ENCODE data around the gene ATIC. TPM values are rescaled to one million over a fixed set of nuclear protein-coding genes. Genes with fewer than 3 reads are reported as not detected.

Gene ATIC
- total and polyA plus RNA-seq, 2 of the 8 experiments (the other 6 are each of a cell fraction or from before 2014, with no cell fraction given): 139 to 319 TPM

DNA sequence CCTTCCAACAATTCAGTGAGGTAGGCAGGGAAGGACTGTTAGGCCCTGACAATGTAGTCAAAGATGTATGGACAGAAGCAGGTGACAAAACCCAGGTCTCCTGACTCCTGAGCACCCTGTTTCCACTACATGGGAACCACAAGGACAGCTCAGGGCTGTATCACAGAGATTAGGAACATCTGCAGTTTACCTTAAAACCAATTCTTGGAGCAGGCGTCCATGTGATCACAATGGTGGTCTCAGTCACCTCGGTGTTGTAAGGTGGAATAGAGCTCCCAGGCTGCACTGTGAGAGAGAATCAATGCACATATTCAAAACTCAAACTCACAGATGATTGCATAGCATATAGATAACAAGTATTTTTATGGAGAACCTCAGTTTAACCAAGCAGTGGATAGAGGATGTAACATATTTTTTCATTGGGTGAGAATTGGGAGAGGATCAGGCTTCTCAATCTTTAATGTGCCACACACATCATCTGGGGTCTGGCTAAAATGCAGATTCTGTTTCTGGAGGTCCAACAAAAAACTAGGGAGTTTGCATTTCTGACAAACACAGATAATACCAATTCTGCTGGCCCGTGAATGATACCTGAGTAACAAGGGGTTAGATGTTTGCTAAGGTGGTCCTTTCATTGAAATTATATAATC is 87.3 kb downstream of the ATIC start:
- CTCF ChIA-PET (ENCODE audit: partially characterized antibody): interaction anchor here (0.6 to 1.0 kb wide), 2 partner anchors 10 to 512 kb away, joined by 3 to 4 read pairs; no protein-coding TSS in a partner anchor
- Histone ChIP-seq H3K4me3 (ENCODE audit: extremely low read depth in 1 of 4, insufficient read depth in 2 of 4, low read depth in 3 of 4, low read length in 4 of 4) (no peak overlapping the region), H3K9me3 (ENCODE audit: insufficient read depth in 2 of 2, low read depth in 1 of 2, low read length in 1 of 2) (no peaks in the 10 kb centered on the region), H3K27me3 (replicated peaks in 1 of 4; ENCODE audit: control insufficient read depth in 3 of 4, extremely low read depth in 1 of 4, insufficient read depth in 3 of 4, low read length in 3 of 4) (no peaks in the 10 kb centered on the region), H2AK5ac (ENCODE audit: low read depth, low read length) (no peak overlapping the region), H3K4me1 (replicated peaks in 1 of 4; ENCODE audit: control insufficient read depth in 3 of 4, insufficient read depth in 4 of 4, low read length in 3 of 4) (no peaks in the 10 kb centered on the region; a peak in 1 of 7 replicates), H2AFZ (ENCODE audit: low read length) (no peak overlapping the region), H3K18ac (ENCODE audit: extremely low read depth, low read length) (no peak overlapping the region), H3K9ac (replicated peaks in 1 of 4; ENCODE audit: extremely low read depth in 1 of 4, low read depth in 3 of 4, low read length in 3 of 4) (no peak overlapping the region), H3K23ac (ENCODE audit: insufficient read length) (no peak overlapping the region), H3K4ac (replicated peaks; ENCODE audit: insufficient read length, low read depth, low read length) (no peak overlapping the region), H2BK20ac (ENCODE audit: low read length) (no peak overlapping the region), H3K79me1 (ENCODE audit: low read depth, low read length) (no peaks in the 10 kb centered on the region), H2BK5ac (ENCODE audit: low read depth, low read length) (no peak overlapping the region), H3K36me3 (ENCODE audit: control insufficient read depth in 2 of 4, insufficient read depth in 4 of 4, low read length in 3 of 4) (peaks cover under 1 to 21% (median 4%) of the 10 kb centered on the region in 4 experiments; a peak in 4 of 8 replicates), H2BK120ac (replicated peaks; ENCODE audit: low read depth, low read length) (no peak overlapping the region), H4K5ac (ENCODE audit: insufficient read length, low read depth, low read length) (no peak overlapping the region), H3K79me2 (ENCODE audit: control insufficient read depth in 1 of 2, insufficient read depth in 2 of 2, low read length in 2 of 2) (no peaks in the 10 kb centered on the region), H3K27ac (ENCODE audit: low read depth, low read length) (no peak overlapping the region), H3K14ac (ENCODE audit: insufficient read length) (no peak overlapping the region), H4K8ac (ENCODE audit: extremely low read depth, insufficient read depth, low read length) (no peak overlapping the region), H3K4me2 (ENCODE audit: insufficient read depth in 1 of 2, low read depth in 2 of 2, low read length in 2 of 2) (no peak overlapping the region), H2BK15ac (ENCODE audit: low read length) (no peak overlapping the region), H2BK12ac (ENCODE audit: low read depth, low read length) (no peak overlapping the region), H4K20me1 (replicated peaks in 1 of 2; ENCODE audit: control insufficient read depth in 1 of 2, insufficient read depth in 2 of 2, low read length in 2 of 2) (no peaks in the 10 kb centered on the region), H3K23me2 (ENCODE audit: low read depth, low read length) (no peaks in the 10 kb centered on the region), H3K56ac (replicated peaks; ENCODE audit: insufficient read length, low read depth, low read length) (no peak overlapping the region), H4K91ac (replicated peaks; ENCODE audit: insufficient read length, low read length) (no peak overlapping the region)
- FAIRE-seq (no peak), DNase-seq (ENCODE audit: low read depth in 1 of 2, low spot score in 2 of 2) (no peak)
- 88% methylated on average over 3 of the region's 3 CpGs; no CpG with 5 or more reads in 1 of the 2 experiments for WGBS, 2 experiments (ENCODE audit: extremely low coverage in 1 of 2, insufficient coverage in 1 of 2, insufficient read length in 1 of 2, insufficient replicate concordance in 2 of 2, low coverage in 1 of 2, low lambda C conversion rate in 2 of 2, missing lambda C conversion rate in 1 of 2)
- POLR2A ChIA-PET (ENCODE audit: partially characterized antibody): interaction anchor here (1.8 kb wide), 1 partner anchor 9 kb away, joined by 5 read pairs; no protein-coding TSS in a partner anchor
- no peak for TF ChIP-seq RAD21 (IDR thresholded peaks at IDR 0.05 in 1 of 2, conservative IDR thresholded peaks at IDR 0.05 in 1 of 2; ENCODE audit: low read depth in 2 of 2, low read length in 2 of 2)
- TF ChIP-seq SP1 (IDR thresholded peaks at IDR 0.05; ENCODE audit: low read depth, low read length): no peak
- TF ChIP-seq EP300 (IDR thresholded peaks at IDR 0.05; ENCODE audit: borderline replicate concordance in 1 of 2, low read depth in 2 of 2, low read length in 2 of 2): no peak
- no peak for TF ChIP-seq FOSL1 (IDR thresholded peaks at IDR 0.05; ENCODE audit: insufficient read depth, low read depth, low read length)
- TF ChIP-seq, protein P1, sequence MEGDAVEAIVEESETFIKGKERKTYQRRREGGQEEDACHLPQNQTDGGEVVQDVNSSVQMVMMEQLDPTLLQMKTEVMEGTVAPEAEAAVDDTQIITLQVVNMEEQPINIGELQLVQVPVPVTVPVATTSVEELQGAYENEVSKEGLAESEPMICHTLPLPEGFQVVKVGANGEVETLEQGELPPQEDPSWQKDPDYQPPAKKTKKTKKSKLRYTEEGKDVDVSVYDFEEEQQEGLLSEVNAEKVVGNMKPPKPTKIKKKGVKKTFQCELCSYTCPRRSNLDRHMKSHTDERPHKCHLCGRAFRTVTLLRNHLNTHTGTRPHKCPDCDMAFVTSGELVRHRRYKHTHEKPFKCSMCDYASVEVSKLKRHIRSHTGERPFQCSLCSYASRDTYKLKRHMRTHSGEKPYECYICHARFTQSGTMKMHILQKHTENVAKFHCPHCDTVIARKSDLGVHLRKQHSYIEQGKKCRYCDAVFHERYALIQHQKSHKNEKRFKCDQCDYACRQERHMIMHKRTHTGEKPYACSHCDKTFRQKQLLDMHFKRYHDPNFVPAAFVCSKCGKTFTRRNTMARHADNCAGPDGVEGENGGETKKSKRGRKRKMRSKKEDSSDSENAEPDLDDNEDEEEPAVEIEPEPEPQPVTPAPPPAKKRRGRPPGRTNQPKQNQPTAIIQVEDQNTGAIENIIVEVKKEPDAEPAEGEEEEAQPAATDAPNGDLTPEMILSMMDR (IDR thresholded peaks at IDR 0.05; ENCODE audit: control extremely low read depth in 1 of 3, insufficient read depth in 1 of 3, low read depth in 1 of 3, low read length in 3 of 3): no peak
- TF ChIP-seq SAP30 (IDR thresholded peaks at IDR 0.05; ENCODE audit: insufficient read depth, insufficient replicate concordance, low read length): no peak
